SU-DHL-6 (cell line): Measurements from ENCODE around the gene TMEM97.
"Not testable (repeated sequence)": the region's sequence is repeated elsewhere in the genome, so short reads cannot be mapped to it uniquely, and the experiment has no call there.

ENCODE experiments used
- H2AFZ ChIP-seq: fragments of 200-600 bp; sonication (generic); 2 replicates; pipeline ENCODE4 v1.6.1; 2014; ENCODE audit warnings: low read depth, mild to moderate bottlenecking, moderate library complexity, mixed read lengths, antibody characterized with exemption, low read length; ENCODE audit not compliant: severe bottlenecking
- H3F3A ChIP-seq: fragments of 200-600 bp; shearing (Covaris generic); 2 replicates; pipeline ENCODE4 v1.6.0; 2016; ENCODE audit warnings: antibody characterized with exemption, mild to moderate bottlenecking; ENCODE audit not compliant: insufficient read depth
- H3K27ac ChIP-seq: fragments of 200-600 bp; sonication (generic); 2 replicates; pipeline ENCODE4 v1.5.1; 2016; ENCODE audit warnings: low read depth, mild to moderate bottlenecking, low read length, moderate library complexity, mixed read lengths
- H3K27me3 ChIP-seq: fragments of 200-600 bp; sonication (generic), shearing (Covaris generic); 2 replicates; pipeline ENCODE4 v1.6.0; 2014; ENCODE audit warnings: mild to moderate bottlenecking, low read length
- H3K36me3 ChIP-seq: fragments of 200-600 bp; sonication (generic); 2 replicates; pipeline ENCODE4 v1.6.1; 2014; ENCODE audit warnings: mild to moderate bottlenecking, low read length, mixed read lengths
- H3K4me2 ChIP-seq: fragments of 300-600, 200-600 bp; shearing (Covaris generic), sonication (generic); 2 replicates; pipeline ENCODE4 v1.6.0; 2014; ENCODE audit warnings: low read length, low read depth, mild to moderate bottlenecking; ENCODE audit not compliant: poor library complexity, severe bottlenecking
- H3K4me3 ChIP-seq: fragments of 200-600 bp; sonication (generic); 2 replicates; pipeline ENCODE4 v1.5.1; 2014; ENCODE audit warnings: antibody characterized with exemption, low read length, mild to moderate bottlenecking, mixed read lengths; ENCODE audit not compliant: insufficient read depth, poor library complexity, severe bottlenecking
- H3K79me2 ChIP-seq: fragments of 200-600 bp; sonication (generic); 2 replicates; pipeline ENCODE4 v1.6.1; 2014; ENCODE audit warnings: mild to moderate bottlenecking, low read length, moderate library complexity; ENCODE audit not compliant: insufficient read depth
- H3K9ac ChIP-seq: fragments of 200-600 bp; sonication (generic); 2 replicates; pipeline ENCODE4 v1.7.0; 2014; ENCODE audit warnings: mild to moderate bottlenecking, low read length
- H3K9me2 ChIP-seq: fragments of 200-600 bp; sonication (generic); replicated peaks from 2 replicates; pipeline ENCODE4 v1.6.1; 2014; ENCODE audit warnings: low read length; ENCODE audit not compliant: insufficient read depth
- H3K9me3 ChIP-seq: fragments of 200-600 bp; sonication (generic); 2 replicates; pipeline ENCODE4 v1.6.1; 2014; ENCODE audit warnings: low read length, mixed read lengths; ENCODE audit not compliant: insufficient read depth
- H4K20me1 ChIP-seq: fragments of 200-600 bp; sonication (generic); 2 replicates; pipeline ENCODE4 v1.6.1; 2014; ENCODE audit warnings: low read depth, mild to moderate bottlenecking, antibody characterized with exemption, low read length, moderate library complexity, mixed read lengths
- CTCF ChIP-seq: fragments of 200-600 bp; sonication (generic); IDR thresholded peaks from one replicate; pipeline ENCODE4 v1.5.1; 2017; ENCODE audit warnings: antibody characterized with exemption, mild to moderate bottlenecking, low read length, moderate library complexity; ENCODE audit not compliant: insufficient read depth, poor library complexity, severe bottlenecking
- EZH2phosphoT487 ChIP-seq: fragments of 200-600 bp; sonication (generic), shearing (Covaris generic); conservative IDR thresholded peaks from 2 replicates; pipeline ENCODE4 v1.6.1; 2018; ENCODE audit warnings: mild to moderate bottlenecking, antibody characterized with exemption, low read length, moderate library complexity, mixed read lengths

TMEM97 gene

GRCh38 chr17:28285965-28286364 lies 33.0 kb upstream of the TMEM97 start:
- H3K79me2 ChIP-seq: no peaks in the 10 kb centered on the region
- no peak overlapping the region for H3K9ac ChIP-seq
- H3K27ac ChIP-seq: no peak overlapping the region
- H3K36me3 ChIP-seq: no peaks in the 10 kb centered on the region
- H3F3A ChIP-seq: no peaks in the 10 kb centered on the region
- no peaks in the 10 kb centered on the region for H3K9me2 ChIP-seq
- H3K27me3 ChIP-seq: no peaks in the 10 kb centered on the region
- no peak overlapping the region for H3K4me3 ChIP-seq
- H2AFZ ChIP-seq: no peak overlapping the region
- no peak for TF ChIP-seq CTCF
- TF ChIP-seq EZH2phosphoT487: no peak
- H3K4me2 ChIP-seq: no peak overlapping the region
- H4K20me1 ChIP-seq: no peaks in the 10 kb centered on the region
- H3K9me3 ChIP-seq: no peaks in the 10 kb centered on the region

GRCh38 chr17:28290703-28291102 lies 28.3 kb upstream of the TMEM97 start:
- Histone ChIP-seq H3K9me2 (no peaks in the 10 kb centered on the region), H3K36me3 (no peaks in the 10 kb centered on the region)
- TF ChIP-seq CTCF (no peak), EZH2phosphoT487 (no peak)

GRCh38 chr17:28291780-28292330 lies 27.1 kb upstream of the TMEM97 start:
- Histone ChIP-seq H3F3A (no peaks in the 10 kb centered on the region), H3K36me3 (no peaks in the 10 kb centered on the region), H3K79me2 (no peaks in the 10 kb centered on the region), H3K9ac (no peak overlapping the region), H4K20me1 (no peaks in the 10 kb centered on the region), H3K27me3 (no peaks in the 10 kb centered on the region), H3K27ac (no peak overlapping the region), H3K9me2 (no peaks in the 10 kb centered on the region), H3K4me3 (no peak overlapping the region), H3K4me2 (no peak overlapping the region), H2AFZ (no peak overlapping the region), H3K9me3 (no peaks in the 10 kb centered on the region)
- no peak for TF ChIP-seq CTCF
- no peak for TF ChIP-seq EZH2phosphoT487

More at GRCh38 chr17:28290703-28291102, 28.3 kb upstream of the TMEM97 start:
- Histone ChIP-seq H3K9ac (no peak overlapping the region), H3K79me2 (no peaks in the 10 kb centered on the region), H4K20me1 (no peaks in the 10 kb centered on the region), H3K9me3 (no peaks in the 10 kb centered on the region), H3K4me3 (no peak overlapping the region), H3K27ac (no peak overlapping the region), H2AFZ (no peak overlapping the region), H3K4me2 (no peak overlapping the region), H3K27me3 (no peaks in the 10 kb centered on the region), H3F3A (no peaks in the 10 kb centered on the region)

GRCh38 chr17:28292878-28293277 lies 26.1 kb upstream of the TMEM97 start:
- H2AFZ ChIP-seq, H3K79me2 ChIP-seq, H3F3A ChIP-seq, H3K36me3 ChIP-seq, H3K27ac ChIP-seq, H3K9me2 ChIP-seq, H3K27me3 ChIP-seq, H4K20me1 ChIP-seq, H3K4me3 ChIP-seq, H3K4me2 ChIP-seq, H3K9me3 ChIP-seq, H3K9ac ChIP-seq: not testable (repeated sequence)
